CD14-positive monocyte (primary cell): ENCODE results near the gene MLLT1. TPM values are rescaled to one million over a fixed set of nuclear protein-coding genes. Genes with fewer than 3 reads are reported as not detected.

Source experiments
- DNase-seq, 3 donors: peaks; one replicate each; pipeline ENCODE4 v3.0.0-alpha.2; 2011 to 2022
- H2AFZ ChIP-seq: 2 replicates; pipeline ENCODE4 v1.6.0; 2012; ENCODE audit warnings: mild to moderate bottlenecking, low read depth, low read length, inconsistent platforms; ENCODE audit not compliant: insufficient read depth, poor library complexity, severe bottlenecking
- H3K27ac ChIP-seq, 2 donors: 1 replicate in 1 of 2; 2 replicates in 1 of 2; pipeline ENCODE4 v1.5.1; 2012 to 2013; ENCODE audit warnings: low read length in 2 of 2, control low read depth in 1 of 2, inconsistent platforms in 1 of 2, low read depth in 1 of 2, mild to moderate bottlenecking in 1 of 2
- H3K27me3 ChIP-seq, 2 donors: one replicate each; pipeline versions ENCODE4 v1.6.0 to v1.6.1; 2011 to 2013; ENCODE audit warnings: low read length in 2 of 2; ENCODE audit not compliant: control insufficient read depth in 2 of 2, insufficient read depth in 2 of 2
- H3K36me3 ChIP-seq, 2 donors: replicated peaks in 1 of 2; 1 replicate in 1 of 2; 2 replicates in 1 of 2; pipeline versions ENCODE4 v1.5.1 to v1.6.1; 2012 to 2013; ENCODE audit warnings: low read length in 2 of 2, control low read depth in 1 of 2, inconsistent platforms in 1 of 2, mild to moderate bottlenecking in 1 of 2; ENCODE audit not compliant: insufficient read depth in 2 of 2, control insufficient read depth in 1 of 2
- H3K4me1 ChIP-seq, 2 donors: 1 replicate in 1 of 2; 2 replicates in 1 of 2; pipeline versions ENCODE4 v1.5.1 to v1.6.1; 2012 to 2013; ENCODE audit warnings: low read length in 2 of 2, control low read depth in 1 of 2, inconsistent platforms in 1 of 2, mild to moderate bottlenecking in 1 of 2, moderate library complexity in 1 of 2; ENCODE audit not compliant: insufficient read depth in 2 of 2, control insufficient read depth in 1 of 2
- H3K4me2 ChIP-seq: replicated peaks from 2 replicates; pipeline ENCODE3; 2012; ENCODE audit warnings: low read length, moderate library complexity, mild to moderate bottlenecking; ENCODE audit not compliant: poor library complexity, severe bottlenecking; ENCODE audit errors: extremely low read depth
- H3K4me3 ChIP-seq, 3 experiments: fragments of 200-600 bp in 1 of 3; sonication (generic) in 1 of 3; replicated peaks in 1 of 3; 1 replicate in 2 of 3; 2 replicates in 1 of 3; pipeline ENCODE4 v1.5.1; 2011 to 2013; ENCODE audit warnings: low read length in 3 of 3, mild to moderate bottlenecking in 3 of 3, control low read depth in 2 of 3, low read depth in 2 of 3, inconsistent platforms in 1 of 3, moderate library complexity in 1 of 3
- H3K79me2 ChIP-seq: 2 replicates; pipeline ENCODE4 v1.6.0; 2012; ENCODE audit warnings: mild to moderate bottlenecking, control low read depth, inconsistent platforms, low read length, moderate library complexity; ENCODE audit not compliant: insufficient read depth
- H3K9ac ChIP-seq: 2 replicates; pipeline ENCODE4 v1.6.0; 2017; ENCODE audit warnings: low read length, mild to moderate bottlenecking; ENCODE audit not compliant: insufficient read depth, poor library complexity, severe bottlenecking
- H3K9me3 ChIP-seq, 2 donors: replicated peaks in 1 of 2; 1 replicate in 1 of 2; 2 replicates in 1 of 2; pipeline versions ENCODE4 v1.5.1 to v1.6.1; 2012 to 2013; ENCODE audit warnings: low read length in 2 of 2, control low read depth in 1 of 2; ENCODE audit not compliant: control insufficient read depth in 1 of 2, insufficient read depth in 1 of 2
- H4K20me1 ChIP-seq: 2 replicates; pipeline ENCODE4 v1.6.0; 2012; ENCODE audit warnings: mild to moderate bottlenecking, low read length, control low read depth, moderate library complexity; ENCODE audit not compliant: insufficient read depth
- H3K27ac Mint-ChIP-seq, 7 donors: one replicate each; pipeline ENCODE4 v1.8.0; 2020; ENCODE audit warnings: mild to moderate bottlenecking in 7 of 7, mixed read lengths in 7 of 7, moderate library complexity in 6 of 7, inconsistent platforms in 2 of 7
- H3K27me3 Mint-ChIP-seq, 3 donors: one replicate each; pipeline ENCODE4 v1.8.0; 2021 to 2022; ENCODE audit warnings: low read depth in 3 of 3, mild to moderate bottlenecking in 3 of 3, mixed read lengths in 3 of 3, moderate library complexity in 3 of 3, inconsistent platforms in 1 of 3
- H3K36me3 Mint-ChIP-seq, 2 donors: one replicate each; pipeline ENCODE4 v1.8.0; 2020; ENCODE audit warnings: mixed read lengths in 2 of 2, inconsistent platforms in 1 of 2, mild to moderate bottlenecking in 1 of 2
- H3K4me1 Mint-ChIP-seq: one replicate; pipeline ENCODE4 v1.8.0; 2020; ENCODE audit warnings: mild to moderate bottlenecking, mixed read lengths
- H3K4me3 Mint-ChIP-seq, 2 donors: one replicate each; pipeline ENCODE4 v1.8.0; 2020; ENCODE audit warnings: mild to moderate bottlenecking in 2 of 2, mixed read lengths in 2 of 2, moderate library complexity in 1 of 2
- H3K9me3 Mint-ChIP-seq, 7 donors: one replicate each; pipeline ENCODE4 v1.8.0; 2020 to 2022; ENCODE audit warnings: mixed read lengths in 7 of 7, mild to moderate bottlenecking in 6 of 7, moderate library complexity in 6 of 7, inconsistent platforms in 2 of 7
- WGBS: methylation state at CpG from one replicate; pipeline ENCODE4 v1.1.5; 2013; ENCODE audit warnings: missing lambda C conversion rate; ENCODE audit not compliant: insufficient coverage; 5-methylcytosine and 5-hydroxymethylcytosine counted together
- intact Hi-C, 2 donors: fragments of 100-400 bp; cut with micrococcal nuclease; formaldehyde crosslinking; loops; one replicate each; pipeline versions ENCODE4 v1.15.0 to v1.15.1; 2023
- polyA plus RNA-seq, 3 donors: library from polyadenylated mRNA; depleted of rRNA in 1 of 3; unstranded in 2 of 3; stranded (reverse) in 1 of 3; fragments of 300-500 nt in 2 of 3; fragments of >200 nt in 1 of 3; fragmentation: Illumina TruSeq in 2 of 3; gene quantifications; 1 replicate in 2 of 3; 2 replicates in 1 of 3; pipeline ENCODE4 v1.2.3, GENCODE V29; 2012 to 2021
- TF ChIP-seq, protein P1 (sequence below): fragments of 200-600 bp; IDR thresholded peaks from one replicate; pipeline ENCODE4 v1.8.0; 2022; ENCODE audit warnings: antibody characterized with exemption, mild to moderate bottlenecking

Gene MLLT1
- polyA plus RNA-seq, 3 donors = 0.65 to 17.3 (median 0.99) TPM

DNA sequence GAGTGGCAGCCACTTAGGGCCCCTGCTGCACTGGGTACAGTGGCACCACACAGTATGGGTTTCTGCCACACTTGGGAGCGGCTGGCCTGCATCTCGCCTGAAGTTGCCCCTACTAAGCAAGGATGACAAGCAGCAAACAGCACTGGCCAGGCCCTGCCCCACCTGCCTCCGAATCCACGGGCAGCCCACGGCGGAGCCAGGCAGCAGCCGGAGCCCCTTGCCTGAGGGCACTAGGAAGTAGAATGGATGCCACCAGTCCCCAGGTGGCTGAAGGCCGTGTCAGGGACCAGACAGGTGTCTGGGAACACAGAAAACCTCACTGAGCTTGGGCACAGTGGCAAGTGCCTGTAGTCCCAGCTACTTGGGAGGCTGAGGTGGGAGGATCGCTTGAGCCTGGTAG, 19.4 kb downstream of the MLLT1 start:
- Histone ChIP-seq H4K20me1 (peaks cover 80% of the 10 kb centered on the region), H3K27ac (no peak overlapping the region), H2AFZ (no peak overlapping the region), H3K36me3 (peaks cover 47 to 80% of the 10 kb centered on the region in 2 donors), H3K4me3 (no peak overlapping the region), H3K9me3 (no peaks in the 10 kb centered on the region), H3K4me1 (no peaks in the 10 kb centered on the region), H3K79me2 (peaks cover 77% of the 10 kb centered on the region), H3K9ac (no peak overlapping the region), H3K27me3 (no peaks in the 10 kb centered on the region), H3K4me2 (no peak overlapping the region)
- Mint-ChIP-seq H3K4me3 (no peak overlapping the region), H3K27ac (no peak overlapping the region), H3K9me3 (no peaks in the 10 kb centered on the region), H3K36me3 (peaks cover 62 to 91% of the 10 kb centered on the region in 2 donors), H3K4me1 (peaks cover 8% of the 10 kb centered on the region), H3K27me3 (peaks cover 0 to 3% (median 0%) of the 10 kb centered on the region in 3 donors)
- WGBS = 97% methylated on average over 7 of the region's 9 CpGs
- TF ChIP-seq, protein P1, sequence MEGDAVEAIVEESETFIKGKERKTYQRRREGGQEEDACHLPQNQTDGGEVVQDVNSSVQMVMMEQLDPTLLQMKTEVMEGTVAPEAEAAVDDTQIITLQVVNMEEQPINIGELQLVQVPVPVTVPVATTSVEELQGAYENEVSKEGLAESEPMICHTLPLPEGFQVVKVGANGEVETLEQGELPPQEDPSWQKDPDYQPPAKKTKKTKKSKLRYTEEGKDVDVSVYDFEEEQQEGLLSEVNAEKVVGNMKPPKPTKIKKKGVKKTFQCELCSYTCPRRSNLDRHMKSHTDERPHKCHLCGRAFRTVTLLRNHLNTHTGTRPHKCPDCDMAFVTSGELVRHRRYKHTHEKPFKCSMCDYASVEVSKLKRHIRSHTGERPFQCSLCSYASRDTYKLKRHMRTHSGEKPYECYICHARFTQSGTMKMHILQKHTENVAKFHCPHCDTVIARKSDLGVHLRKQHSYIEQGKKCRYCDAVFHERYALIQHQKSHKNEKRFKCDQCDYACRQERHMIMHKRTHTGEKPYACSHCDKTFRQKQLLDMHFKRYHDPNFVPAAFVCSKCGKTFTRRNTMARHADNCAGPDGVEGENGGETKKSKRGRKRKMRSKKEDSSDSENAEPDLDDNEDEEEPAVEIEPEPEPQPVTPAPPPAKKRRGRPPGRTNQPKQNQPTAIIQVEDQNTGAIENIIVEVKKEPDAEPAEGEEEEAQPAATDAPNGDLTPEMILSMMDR = no peak
- intact Hi-C loops = no loop called here
- no peak for DNase-seq

DNA sequence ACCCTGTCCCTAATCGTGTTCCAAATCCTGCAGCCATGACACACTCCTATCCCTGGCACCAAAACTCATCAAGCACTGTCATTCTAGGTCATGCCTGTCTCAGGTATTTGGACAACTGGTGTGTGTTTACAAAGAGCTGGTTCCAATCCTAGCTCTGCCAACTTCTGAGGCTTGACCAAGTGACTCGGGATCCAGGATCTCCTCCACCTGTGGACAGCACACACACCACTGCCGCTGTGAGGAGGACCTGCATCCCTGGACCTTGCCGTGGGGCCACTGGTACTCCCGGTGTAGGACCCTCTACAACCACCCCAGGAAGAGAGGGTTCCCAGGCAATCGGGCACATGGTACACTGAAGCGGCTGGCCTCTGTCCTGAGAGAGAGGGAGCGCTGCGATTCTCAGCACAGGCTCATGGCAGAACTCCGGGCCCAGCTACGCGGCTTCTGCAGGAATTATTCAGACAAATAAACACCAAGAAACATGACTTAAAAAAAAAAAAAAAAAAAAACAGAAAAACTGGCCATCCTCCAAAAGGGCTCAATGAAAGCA, 20.4 kb downstream of the MLLT1 start:
- Histone ChIP-seq H3K9me3 (no peaks in the 10 kb centered on the region), H3K79me2 (peaks cover 78% of the 10 kb centered on the region), H3K9ac (no peak overlapping the region), H3K27ac (no peak overlapping the region), H2AFZ (no peak overlapping the region), H3K4me1 (no peaks in the 10 kb centered on the region), H3K36me3 (peaks cover 49 to 78% of the 10 kb centered on the region in 2 donors), H3K4me2 (no peak overlapping the region), H4K20me1 (peaks cover 84% of the 10 kb centered on the region), H3K27me3 (no peaks in the 10 kb centered on the region), H3K4me3 (no peak overlapping the region)
- no peak for DNase-seq
- intact Hi-C loops = no loop called here
- TF ChIP-seq, protein P1 = no peak
- Mint-ChIP-seq H3K4me1 (peaks cover 8% of the 10 kb centered on the region), H3K9me3 (no peaks in the 10 kb centered on the region), H3K4me3 (no peak overlapping the region), H3K36me3 (peaks cover 64 to 93% of the 10 kb centered on the region in 2 donors), H3K27ac (no peak overlapping the region), H3K27me3 (peaks cover 0 to 3% (median 0%) of the 10 kb centered on the region in 3 donors)
- WGBS = 80% methylated on average over 1 of the region's 12 CpGs
